ENCODE results near the gene ZNF133. TPM values are rescaled to one million over a fixed set of nuclear protein-coding genes. Genes with fewer than 3 reads are reported as not detected.
"Not testable (repeated sequence)": the region's sequence is repeated elsewhere in the genome, so short reads cannot be mapped to it uniquely, and the experiment has no call there.

Gene ZNF133
- 15.8 TPM for polyA plus RNA-seq (ENCODE audit: insufficient read length)

- DNase-seq: peak; percentile 97
These were observed at the start of gene ZNF133 for GRCh38 chr20:18287915-18288748. Gene ZNF133, plus strand, starts transcription at chr20:18288527. Its CDS starts 17,160 bp downstream, at chr20:18305687.

GRCh38 chr20:18240997-18241396, 47.3 kb upstream of the ZNF133 start:
- no peak for DNase-seq

GRCh38 chr20:18243802-18244201, 44.5 kb upstream of the ZNF133 start:
- no peak for DNase-seq

GRCh38 chr20:18248545-18248944, 39.8 kb upstream of the ZNF133 start:
- not testable (repeated sequence) for DNase-seq

- DNase-seq: no peak
These were observed 38.1 kb upstream of the ZNF133 start for GRCh38 chr20:18250217-18250616.

DNA sequence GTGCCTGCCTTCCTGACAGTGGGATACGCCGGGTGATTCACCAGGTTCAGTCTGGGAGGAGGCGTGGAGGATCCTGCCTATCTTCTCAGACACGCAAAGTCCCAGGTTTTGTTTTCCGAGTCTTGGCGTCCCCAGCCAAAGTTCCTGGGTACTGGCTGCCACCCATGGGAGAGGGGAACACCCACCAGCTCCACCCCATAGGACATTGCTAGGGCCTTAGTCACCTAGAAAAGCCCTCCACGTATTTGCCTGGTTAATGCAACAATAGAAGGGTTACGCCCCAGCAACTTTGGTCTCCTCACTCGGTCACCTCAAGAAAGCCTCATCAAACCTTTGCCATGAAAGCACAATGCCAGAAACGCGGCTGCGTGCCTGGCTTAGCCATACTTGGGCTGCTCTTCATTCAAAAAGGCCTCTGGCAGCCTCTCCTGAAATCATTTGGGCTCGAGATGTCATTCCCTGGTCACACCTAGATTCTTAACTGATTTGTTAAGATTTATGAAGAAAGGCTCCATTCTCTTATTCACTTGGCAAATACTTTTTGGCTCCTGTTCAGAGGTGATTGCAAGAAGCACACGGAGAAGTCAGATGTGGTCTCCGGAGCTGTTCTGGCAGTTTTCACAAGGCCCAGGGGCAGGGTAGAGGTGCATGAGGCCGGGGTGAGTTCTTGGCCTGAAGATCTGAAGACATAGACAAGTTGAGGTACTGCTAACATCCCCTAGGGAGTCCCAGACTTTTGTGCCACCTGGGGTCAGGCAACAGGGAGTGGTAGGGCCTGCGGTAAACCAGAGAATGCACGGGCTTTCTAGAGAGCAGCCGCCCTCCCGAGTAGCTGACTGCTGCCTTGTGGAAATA, 35.5 kb upstream of the ZNF133 start:
- DNase-seq: no peak

DNA sequence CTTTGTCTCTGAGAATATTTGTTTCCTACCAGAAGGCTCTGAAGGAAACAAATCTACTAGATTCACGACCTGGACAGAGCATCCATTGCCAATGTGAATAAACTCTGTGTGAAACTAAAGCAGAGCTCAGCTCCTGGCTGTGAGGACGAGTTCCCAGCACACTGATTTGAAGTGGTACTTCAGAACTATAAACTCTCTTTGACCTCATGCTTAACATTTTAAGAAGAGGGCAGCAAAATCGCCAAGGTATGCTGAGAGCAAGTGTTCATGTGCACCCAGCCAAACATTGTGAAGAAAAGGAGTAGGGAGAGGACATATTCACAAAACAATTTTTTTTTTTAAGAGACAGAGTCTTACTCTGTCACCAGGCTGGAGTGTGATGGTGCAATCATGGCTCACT, 33.7 kb upstream of the ZNF133 start:
- no peak for DNase-seq

GRCh38 chr20:18255526-18255925, 32.8 kb upstream of the ZNF133 start:
- DNase-seq: no peak

DNA sequence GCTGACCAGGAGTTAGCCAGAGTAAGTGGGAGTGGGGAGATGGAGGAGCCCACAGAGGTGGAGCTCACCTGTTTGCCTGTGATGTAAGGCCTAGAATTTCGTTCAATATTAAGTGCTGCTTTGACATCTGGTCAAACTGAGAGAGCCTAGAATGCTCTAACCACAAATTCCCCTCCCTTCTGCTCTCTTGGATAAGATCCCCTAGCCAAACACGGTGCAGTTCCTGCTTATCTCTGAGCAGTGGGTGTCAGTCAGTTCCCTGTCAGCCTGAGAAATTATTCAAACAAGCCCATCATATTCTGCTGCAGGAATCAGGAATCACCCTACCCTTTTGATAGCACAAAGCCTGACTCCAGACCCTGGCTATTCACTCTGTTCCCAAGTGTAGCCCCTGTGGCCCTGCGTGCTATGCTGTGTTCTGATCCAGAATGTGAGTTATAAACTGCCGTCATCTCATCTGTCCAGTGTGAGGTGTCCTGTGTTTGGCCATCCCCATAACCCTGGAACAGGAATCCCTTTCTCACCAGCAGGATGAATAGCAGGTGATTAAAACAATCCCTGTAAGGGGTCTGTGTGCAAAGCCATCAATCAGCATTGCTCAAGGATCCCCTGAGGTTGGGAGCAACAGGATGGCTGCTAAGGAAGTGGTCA, 31.8 kb upstream of the ZNF133 start:
- no peak for DNase-seq

DNA sequence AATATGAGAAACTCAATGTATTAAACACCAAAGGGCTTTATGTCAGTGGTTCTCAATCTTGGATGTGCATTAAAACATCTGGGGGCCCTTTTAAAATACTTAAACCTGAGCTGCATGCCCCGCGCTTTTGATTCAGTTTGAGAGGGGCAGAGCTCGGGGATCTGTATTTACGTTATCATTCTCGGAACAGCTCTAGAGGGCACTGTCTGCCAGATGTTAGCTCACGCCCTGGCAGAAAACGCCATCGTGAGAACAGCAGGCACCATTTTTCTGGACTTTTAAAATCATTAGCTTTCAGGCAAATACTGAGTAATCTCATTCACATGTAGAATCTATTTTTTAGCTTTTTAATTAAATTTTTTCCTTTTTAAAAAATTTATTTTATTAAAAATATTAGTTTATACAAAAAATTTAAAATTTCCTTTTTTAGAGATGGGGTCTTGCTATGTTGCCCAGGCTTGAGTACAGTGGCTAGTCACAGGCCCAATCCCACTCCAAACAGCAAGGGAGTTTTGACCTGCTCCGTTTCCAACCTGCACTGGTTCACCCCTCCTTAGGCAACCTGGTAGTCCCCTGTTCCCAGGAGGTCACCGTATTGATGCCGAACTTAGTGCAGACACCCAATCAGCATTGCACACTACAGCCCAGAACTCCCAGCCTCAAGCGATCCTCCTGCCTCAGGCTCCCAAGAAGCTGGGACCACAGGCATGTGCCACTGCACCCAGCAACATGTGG, 30.0 kb upstream of the ZNF133 start:
- DNase-seq: peak; percentile 8

DNA sequence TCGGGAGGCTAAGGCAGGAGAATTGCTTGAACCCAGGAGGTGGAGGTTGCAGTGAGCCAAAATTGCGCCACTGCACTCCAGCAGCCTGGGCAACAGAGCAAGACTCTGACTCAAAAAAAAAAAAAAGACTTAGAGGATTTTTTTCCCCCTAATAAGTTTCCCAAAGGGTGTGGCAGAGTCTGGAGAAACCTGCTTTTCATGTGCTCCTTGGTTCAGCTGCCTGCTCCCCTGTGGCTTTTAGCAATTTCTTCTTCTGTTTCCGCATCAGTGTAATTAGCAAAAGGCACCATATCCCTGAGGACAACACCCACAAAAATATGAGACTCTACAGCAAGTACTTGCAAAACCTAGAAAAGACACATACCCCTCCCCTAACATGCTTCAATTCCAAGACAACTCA, 28.6 kb upstream of the ZNF133 start:
- DNase-seq: no peak

DNA sequence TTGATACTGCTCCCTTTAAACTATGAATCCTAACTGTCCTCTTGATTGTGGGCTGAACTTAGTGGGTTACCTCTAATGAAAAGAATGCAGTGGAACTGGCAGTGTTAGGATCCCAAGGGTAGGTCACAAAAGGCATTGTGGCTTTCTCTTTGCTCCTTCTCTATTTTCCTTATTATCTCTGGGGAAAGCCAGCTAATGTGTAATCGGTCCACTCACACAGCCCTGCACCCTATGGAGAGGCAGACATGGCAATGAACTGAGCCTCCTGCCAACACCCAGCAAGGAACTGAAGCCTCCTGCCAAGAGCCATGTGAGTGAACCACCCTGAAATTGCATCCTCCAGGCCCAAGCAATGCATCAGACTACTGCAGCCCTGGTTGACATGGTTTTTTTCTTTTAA, 24.6 kb upstream of the ZNF133 start:
- DNase-seq: no peak

GRCh38 chr20:18265441-18265840, 22.9 kb upstream of the ZNF133 start:
- no peak for DNase-seq

- DNase-seq: no peak
These were observed 22.0 kb upstream of the ZNF133 start for GRCh38 chr20:18266282-18266681.

DNA sequence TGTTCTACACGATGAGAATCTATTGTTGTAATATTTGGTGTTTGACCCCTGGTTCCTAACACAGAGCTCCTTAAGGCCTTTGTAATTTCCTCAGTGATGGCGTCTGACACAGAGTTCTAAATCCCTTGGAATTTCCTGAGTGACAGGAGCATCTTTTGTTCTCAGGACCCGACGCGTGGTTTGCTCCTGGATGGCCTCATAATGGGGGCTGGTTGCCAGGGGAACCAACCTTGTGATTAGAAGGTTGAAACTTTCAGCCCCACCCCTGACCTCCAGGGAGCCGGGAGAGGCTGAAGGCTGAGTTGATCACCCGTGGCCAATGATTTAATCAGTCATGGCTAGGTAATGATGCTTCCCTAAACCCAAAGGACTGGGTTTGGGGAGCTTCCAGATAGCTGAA, 20.5 kb upstream of the ZNF133 start:
- DNase-seq: no peak

- DNase-seq: no peak
These were observed 17.2 kb upstream of the ZNF133 start for GRCh38 chr20:18271160-18271559.

- no peak for DNase-seq
These were observed 15.9 kb upstream of the ZNF133 start for GRCh38 chr20:18272451-18272850.

DNA sequence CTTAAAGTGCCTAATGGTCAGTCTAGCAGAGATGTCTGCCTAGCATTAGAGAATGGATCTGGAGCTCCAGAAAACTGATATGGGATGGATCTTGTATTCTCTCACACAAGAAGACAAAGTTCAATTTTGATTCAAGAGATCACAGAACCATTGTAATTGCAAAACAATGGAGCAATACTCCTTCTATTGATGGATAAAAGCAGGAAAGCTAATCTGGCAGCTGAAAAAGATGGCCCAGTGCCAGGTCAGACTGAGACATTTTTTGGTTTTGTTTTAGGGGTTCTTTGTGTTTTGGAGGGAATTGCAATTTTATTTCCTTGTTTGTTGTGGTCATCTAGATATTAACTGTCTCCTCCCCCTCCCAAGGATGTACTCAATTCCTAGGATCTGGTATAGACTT, 14.6 kb upstream of the ZNF133 start:
- DNase-seq: no peak

- not testable (repeated sequence) for DNase-seq
These were observed 12.4 kb upstream of the ZNF133 start for GRCh38 chr20:18275960-18276359.

- peak; percentile 38 for DNase-seq
These were observed 11.5 kb upstream of the ZNF133 start for GRCh38 chr20:18276821-18277220.

DNA sequence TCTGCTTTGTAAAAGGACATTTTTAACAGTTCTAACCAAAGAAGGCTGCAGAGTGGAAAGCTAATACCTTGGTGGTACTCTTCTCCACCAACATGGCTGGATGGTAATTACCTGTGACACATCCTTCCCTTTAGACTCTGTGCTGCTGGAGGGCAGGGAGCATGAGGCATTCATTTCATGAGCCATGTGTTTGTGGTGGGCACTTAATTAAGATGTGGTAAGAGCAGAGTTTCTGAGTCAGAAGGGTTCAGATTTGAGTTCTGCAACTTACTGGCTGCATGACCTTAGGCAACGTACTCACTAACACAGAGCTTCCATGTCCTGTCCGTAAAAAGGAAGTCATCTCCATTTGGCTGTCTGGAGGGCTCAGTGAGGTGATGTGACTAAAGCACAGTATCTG, 9.1 kb upstream of the ZNF133 start:
- no peak for DNase-seq

DNA sequence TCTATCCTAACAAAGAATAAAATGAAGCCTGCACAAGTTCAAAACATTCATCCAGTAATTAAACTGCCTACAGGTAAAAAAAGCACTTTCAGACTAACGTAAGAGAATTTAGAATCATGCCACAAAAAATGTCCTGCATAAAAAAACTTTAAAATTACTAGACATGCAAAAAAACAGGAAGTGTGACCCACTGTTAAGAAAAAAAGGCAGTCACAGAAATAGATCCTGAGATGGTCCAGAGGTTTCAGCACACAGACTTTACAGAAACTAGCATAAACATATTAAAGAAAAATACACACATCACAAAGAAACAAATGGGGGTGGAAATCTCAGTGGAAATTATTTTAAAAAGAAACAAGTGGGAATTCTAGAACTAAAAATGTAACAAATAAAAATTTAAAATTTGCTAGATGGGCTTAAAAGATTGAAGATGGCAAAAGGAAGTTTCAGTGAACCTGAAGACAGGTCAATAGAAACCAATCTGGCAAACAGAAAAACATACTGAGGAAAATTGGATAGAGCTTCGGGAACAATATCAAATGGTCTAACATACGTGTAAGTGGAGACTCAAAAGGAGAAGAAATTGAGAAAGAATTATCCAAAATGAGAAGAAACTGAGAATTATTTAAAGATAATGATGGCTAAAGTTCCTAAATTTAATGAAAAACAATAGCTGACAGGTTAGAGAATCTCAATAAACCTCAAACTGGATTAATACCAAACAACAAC, 3.4 kb upstream of the ZNF133 start:
- DNase-seq: no peak
